K562 (cell line): Measurements from ENCODE around the gene HOXD4. TPM values are rescaled to one million over a fixed set of nuclear protein-coding genes. Genes with fewer than 3 reads are reported as not detected.

Experiments used
- ARNT ChIP-seq, 2 experiments: fragments of 450-650 bp; IDR thresholded peaks; 2 replicates each; pipeline ENCODE4 v1.6.1; 2016; ENCODE audit warnings: mild to moderate bottlenecking in 1 of 2
- CCNT2 ChIP-seq: IDR thresholded peaks from 2 replicates; pipeline ENCODE4 v1.6.1; 2011; ENCODE audit warnings: borderline replicate concordance, low read depth, mild to moderate bottlenecking, moderate library complexity, mixed read lengths, low read length; ENCODE audit not compliant: insufficient read length; ENCODE audit errors: extremely low read depth
- CEBPG ChIP-seq, 3 experiments: fragments of 200-800 bp in 1 of 3; sonication (Bioruptor generic) in 1 of 3; sonication (generic) in 1 of 3; formaldehyde crosslinking in 1 of 3; IDR thresholded peaks in 2 of 3; conservative IDR thresholded peaks in 1 of 3; 2 replicates each; pipeline versions ENCODE4 v1.6.1 to v1.8.0; 2016 to 2022; ENCODE audit warnings: missing compliant biosample characterization in 2 of 3, missing genetic modification characterization in 2 of 3, mild to moderate bottlenecking in 1 of 3, missing genetic modification reagents in 1 of 3
- EGR1 ChIP-seq: fragments of 450-650 bp; conservative IDR thresholded peaks from 2 replicates; pipeline ENCODE4 v1.6.1; 2017; ENCODE audit warnings: mild to moderate bottlenecking
- HDAC3 ChIP-seq: fragments of 450-650 bp; IDR thresholded peaks from 2 replicates; pipeline ENCODE4 v1.6.1; 2018; ENCODE audit warnings: borderline replicate concordance, mild to moderate bottlenecking, moderate library complexity; ENCODE audit not compliant: partially characterized antibody
- IFI16 ChIP-seq: fragments of 250-450 bp; sonication (Bioruptor Pico); IDR thresholded peaks from 2 replicates; pipeline ENCODE4 v2.1.2; 2022; ENCODE audit warnings: mild to moderate bottlenecking, inconsistent platforms
- KAT2B ChIP-seq: IDR thresholded peaks from one replicate; pipeline ENCODE4 v1.6.1; 2012; ENCODE audit warnings: low read depth, mild to moderate bottlenecking, control low read depth, inconsistent platforms, low read length, moderate library complexity
- MED1 ChIP-seq: sonication (generic); formaldehyde crosslinking; IDR thresholded peaks from 2 replicates; pipeline ENCODE4 v1.8.1; 2023; ENCODE audit warnings: missing genetic modification reagents, borderline replicate concordance
- MEIS2 ChIP-seq: fragments of 450-650 bp; IDR thresholded peaks from 2 replicates; pipeline ENCODE4 v1.6.1; 2014; ENCODE audit warnings: mild to moderate bottlenecking; ENCODE audit not compliant: partially characterized antibody
- NELFE ChIP-seq: IDR thresholded peaks from 2 replicates; pipeline ENCODE4 v1.6.1; 2011; ENCODE audit warnings: mild to moderate bottlenecking; ENCODE audit not compliant: insufficient read depth, insufficient read length
- PPARD ChIP-seq: fragments of 250-450 bp; sonication (Bioruptor Pico); IDR thresholded peaks from 2 replicates; pipeline ENCODE4 v1.8.0; 2022; ENCODE audit warnings: inconsistent platforms, mild to moderate bottlenecking, moderate library complexity
- SMAD1 ChIP-seq: fragments of 150-350 bp; IDR thresholded peaks from 2 replicates; pipeline ENCODE4 v1.6.1; 2014; ENCODE audit warnings: low read length, low read depth; ENCODE audit not compliant: partially characterized antibody
- ZNF57 ChIP-seq: fragments of 450-650 bp; formaldehyde crosslinking; IDR thresholded peaks from 2 replicates; pipeline ENCODE4 v1.4.0; 2020; ENCODE audit warnings: mild to moderate bottlenecking, moderate library complexity
- ZNF764 ChIP-seq: fragments of 250-450 bp; sonication (Bioruptor Pico); IDR thresholded peaks from 2 replicates; pipeline ENCODE4 v1.4.0; 2020; ENCODE audit warnings: low read depth, mild to moderate bottlenecking, moderate library complexity
- polyA plus RNA-seq, 8 experiments: library from polyadenylated mRNA; depleted of rRNA in 4 of 8; stranded (reverse) in 5 of 8; unstranded in 3 of 8; fragments of >200 nt; fragmentation: Nextera tagmentation in 2 of 8; fragmentation: Illumina TruSeq in 1 of 8; extraction: Ambion mirVana in 2 of 8; extraction: Trizol in 1 of 8; gene quantifications; 2 replicates each; pipeline versions ENCODE4 v1.2.1 to v1.2.3, GENCODE V29; 2011 to 2014; ENCODE audit warnings: inconsistent platforms in 1 of 8, missing spikeins in 1 of 8
- total RNA-seq, 7 experiments: library from RNA; depleted of rRNA in 6 of 7; stranded (reverse); fragments of >200 nt in 6 of 7; fragmentation: Illumina TruSeq in 2 of 7; extraction: Trizol in 2 of 7; gene quantifications; 2 replicates each; pipeline versions ENCODE4 v1.2.1 to v1.2.3, GENCODE V29; 2011 to 2021; ENCODE audit warnings: low replicate concordance in 1 of 7
- TF ChIP-seq, protein P1 (sequence below): fragments of 450-650 bp; formaldehyde crosslinking; IDR thresholded peaks from 2 replicates; pipeline ENCODE4 v1.4.0; 2020; ENCODE audit warnings: mild to moderate bottlenecking
- TF ChIP-seq, protein P2 (sequence below): sonication (generic); formaldehyde crosslinking; IDR thresholded peaks from 2 replicates; pipeline ENCODE4 v1.4.0; 2020; ENCODE audit warnings: mild to moderate bottlenecking, missing genetic modification reagents
- TF ChIP-seq, protein P3 (sequence below): fragments of 250-450 bp; sonication (Bioruptor Pico); IDR thresholded peaks from 2 replicates; pipeline ENCODE4 v1.4.0; 2020; ENCODE audit warnings: mild to moderate bottlenecking, moderate library complexity

HOXD4 gene
- total and polyA plus RNA-seq, 9 of the 15 experiments (the other 6 are each of a cell fraction or from before 2014, with no cell fraction given), result not detected

DNA sequence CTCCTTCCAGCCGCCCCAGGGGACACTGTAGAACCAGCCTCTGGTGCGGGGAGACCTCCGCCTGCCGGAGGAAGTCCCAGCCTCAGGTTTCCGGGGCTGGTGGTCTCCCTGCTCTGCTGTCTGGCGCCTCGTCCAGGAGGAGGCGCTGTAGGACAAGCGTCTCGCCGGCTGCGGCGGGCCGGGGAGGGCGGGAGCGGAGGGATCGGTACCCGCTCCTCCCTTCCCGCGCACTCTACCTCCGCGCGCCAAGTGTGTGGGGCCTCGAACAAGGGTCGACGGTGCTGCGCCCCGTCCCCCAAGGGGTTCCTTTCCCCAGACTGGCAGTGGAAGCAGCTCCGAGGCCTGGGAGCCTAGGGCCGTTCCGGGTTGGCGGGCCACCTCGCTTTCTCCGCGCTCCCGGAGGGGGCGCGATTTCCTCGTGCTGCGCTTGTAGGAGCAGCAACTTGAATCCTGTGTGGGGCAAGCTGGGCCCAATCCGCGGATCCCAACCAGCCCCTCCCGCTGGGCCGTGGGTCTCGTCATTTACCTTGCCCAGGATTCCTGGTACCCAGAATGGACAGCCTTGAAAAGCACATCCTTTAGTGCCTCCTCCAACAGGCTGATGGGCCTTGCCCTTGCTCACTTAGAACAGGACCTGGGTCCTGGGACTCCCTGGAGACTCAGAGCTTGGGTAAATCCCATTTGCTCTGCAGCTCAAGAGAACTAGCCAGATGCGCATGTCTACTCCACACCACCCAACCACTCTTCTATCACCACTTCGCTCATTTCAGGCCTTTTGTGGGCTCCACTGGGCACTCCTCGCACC lies 10.6 kb upstream of the HOXD4 start (continued):
- TF ChIP-seq ARNT (IDR thresholded peaks at IDR 0.05) (no peak), NELFE (no peak), CCNT2 (no peak), SMAD1 (no peak), MED1 (CRISPR knock-in tag) (no peak), HDAC3 (no peak), EGR1 (no peak), MEIS2 (no peak), PPARD (CRISPR knock-in tag) (no peak), CEBPG (CRISPR knock-in tag; IDR thresholded peaks at IDR 0.05) (0 out of 2 replicates have a peak, but pooled peaks have one; percentile 34), CEBPG (tag; conservative IDR thresholded peaks at IDR 0.05 in 1 of 2, IDR thresholded peaks at IDR 0.05 in 1 of 2) (no peak), ZNF764 (CRISPR knock-in tag) (peak; percentile 76; the same call in 1 of the 2 replicates), IFI16 (CRISPR knock-in tag) (no peak), KAT2B (no peak), ZNF57 (CRISPR knock-in tag) (no peak)
- TF ChIP-seq, protein P1, sequence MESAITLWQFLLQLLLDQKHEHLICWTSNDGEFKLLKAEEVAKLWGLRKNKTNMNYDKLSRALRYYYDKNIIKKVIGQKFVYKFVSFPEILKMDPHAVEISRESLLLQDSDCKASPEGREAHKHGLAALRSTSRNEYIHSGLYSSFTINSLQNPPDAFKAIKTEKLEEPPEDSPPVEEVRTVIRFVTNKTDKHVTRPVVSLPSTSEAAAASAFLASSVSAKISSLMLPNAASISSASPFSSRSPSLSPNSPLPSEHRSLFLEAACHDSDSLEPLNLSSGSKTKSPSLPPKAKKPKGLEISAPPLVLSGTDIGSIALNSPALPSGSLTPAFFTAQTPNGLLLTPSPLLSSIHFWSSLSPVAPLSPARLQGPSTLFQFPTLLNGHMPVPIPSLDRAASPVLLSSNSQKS (CRISPR knock-in tag), result no peak
- TF ChIP-seq, protein P2, sequence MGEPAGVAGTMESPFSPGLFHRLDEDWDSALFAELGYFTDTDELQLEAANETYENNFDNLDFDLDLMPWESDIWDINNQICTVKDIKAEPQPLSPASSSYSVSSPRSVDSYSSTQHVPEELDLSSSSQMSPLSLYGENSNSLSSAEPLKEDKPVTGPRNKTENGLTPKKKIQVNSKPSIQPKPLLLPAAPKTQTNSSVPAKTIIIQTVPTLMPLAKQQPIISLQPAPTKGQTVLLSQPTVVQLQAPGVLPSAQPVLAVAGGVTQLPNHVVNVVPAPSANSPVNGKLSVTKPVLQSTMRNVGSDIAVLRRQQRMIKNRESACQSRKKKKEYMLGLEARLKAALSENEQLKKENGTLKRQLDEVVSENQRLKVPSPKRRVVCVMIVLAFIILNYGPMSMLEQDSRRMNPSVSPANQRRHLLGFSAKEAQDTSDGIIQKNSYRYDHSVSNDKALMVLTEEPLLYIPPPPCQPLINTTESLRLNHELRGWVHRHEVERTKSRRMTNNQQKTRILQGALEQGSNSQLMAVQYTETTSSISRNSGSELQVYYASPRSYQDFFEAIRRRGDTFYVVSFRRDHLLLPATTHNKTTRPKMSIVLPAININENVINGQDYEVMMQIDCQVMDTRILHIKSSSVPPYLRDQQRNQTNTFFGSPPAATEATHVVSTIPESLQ (CRISPR knock-in tag), result peak; percentile 56; the same call in 1 of the 2 replicates
- TF ChIP-seq, protein P3, sequence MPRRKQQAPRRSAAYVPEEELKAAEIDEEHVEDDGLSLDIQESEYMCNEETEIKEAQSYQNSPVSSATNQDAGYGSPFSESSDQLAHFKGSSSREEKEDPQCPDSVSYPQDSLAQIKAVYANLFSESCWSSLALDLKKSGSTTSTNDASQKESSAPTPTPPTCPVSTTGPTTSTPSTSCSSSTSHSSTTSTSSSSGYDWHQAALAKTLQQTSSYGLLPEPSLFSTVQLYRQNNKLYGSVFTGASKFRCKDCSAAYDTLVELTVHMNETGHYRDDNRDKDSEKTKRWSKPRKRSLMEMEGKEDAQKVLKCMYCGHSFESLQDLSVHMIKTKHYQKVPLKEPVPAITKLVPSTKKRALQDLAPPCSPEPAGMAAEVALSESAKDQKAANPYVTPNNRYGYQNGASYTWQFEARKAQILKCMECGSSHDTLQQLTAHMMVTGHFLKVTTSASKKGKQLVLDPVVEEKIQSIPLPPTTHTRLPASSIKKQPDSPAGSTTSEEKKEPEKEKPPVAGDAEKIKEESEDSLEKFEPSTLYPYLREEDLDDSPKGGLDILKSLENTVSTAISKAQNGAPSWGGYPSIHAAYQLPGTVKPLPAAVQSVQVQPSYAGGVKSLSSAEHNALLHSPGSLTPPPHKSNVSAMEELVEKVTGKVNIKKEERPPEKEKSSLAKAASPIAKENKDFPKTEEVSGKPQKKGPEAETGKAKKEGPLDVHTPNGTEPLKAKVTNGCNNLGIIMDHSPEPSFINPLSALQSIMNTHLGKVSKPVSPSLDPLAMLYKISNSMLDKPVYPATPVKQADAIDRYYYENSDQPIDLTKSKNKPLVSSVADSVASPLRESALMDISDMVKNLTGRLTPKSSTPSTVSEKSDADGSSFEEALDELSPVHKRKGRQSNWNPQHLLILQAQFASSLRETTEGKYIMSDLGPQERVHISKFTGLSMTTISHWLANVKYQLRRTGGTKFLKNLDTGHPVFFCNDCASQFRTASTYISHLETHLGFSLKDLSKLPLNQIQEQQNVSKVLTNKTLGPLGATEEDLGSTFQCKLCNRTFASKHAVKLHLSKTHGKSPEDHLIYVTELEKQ (CRISPR knock-in tag), result no peak
